Tibial nerve (tissue), 4 donors: ENCODE measurements around the gene GTF3C2.

Experiments
- EP300 ChIP-seq, 2 donors: sonication (generic); formaldehyde crosslinking; IDR thresholded peaks; one replicate each; pipeline ENCODE4 v1.6.1; 2017; ENCODE audit warnings: antibody characterized with exemption in 2 of 2, mild to moderate bottlenecking in 1 of 2
- POLR2A ChIP-seq, 2 donors: fragments of 450-650 bp; IDR thresholded peaks; one replicate each; pipeline ENCODE4 v1.6.1; 2017; ENCODE audit warnings: antibody characterized with exemption in 2 of 2, mild to moderate bottlenecking in 2 of 2, moderate library complexity in 2 of 2
- TF ChIP-seq, protein P1 (sequence below), 5 experiments: fragments of 200-600 bp in 3 of 5; fragments of 450-650 bp in 2 of 5; sonication (generic) in 3 of 5; IDR thresholded peaks; one replicate each; pipeline ENCODE4 v1.5.1; 2016 to 2019; ENCODE audit warnings: antibody characterized with exemption in 5 of 5, mild to moderate bottlenecking in 3 of 5, moderate library complexity in 2 of 5

- TF ChIP-seq, protein P1, sequence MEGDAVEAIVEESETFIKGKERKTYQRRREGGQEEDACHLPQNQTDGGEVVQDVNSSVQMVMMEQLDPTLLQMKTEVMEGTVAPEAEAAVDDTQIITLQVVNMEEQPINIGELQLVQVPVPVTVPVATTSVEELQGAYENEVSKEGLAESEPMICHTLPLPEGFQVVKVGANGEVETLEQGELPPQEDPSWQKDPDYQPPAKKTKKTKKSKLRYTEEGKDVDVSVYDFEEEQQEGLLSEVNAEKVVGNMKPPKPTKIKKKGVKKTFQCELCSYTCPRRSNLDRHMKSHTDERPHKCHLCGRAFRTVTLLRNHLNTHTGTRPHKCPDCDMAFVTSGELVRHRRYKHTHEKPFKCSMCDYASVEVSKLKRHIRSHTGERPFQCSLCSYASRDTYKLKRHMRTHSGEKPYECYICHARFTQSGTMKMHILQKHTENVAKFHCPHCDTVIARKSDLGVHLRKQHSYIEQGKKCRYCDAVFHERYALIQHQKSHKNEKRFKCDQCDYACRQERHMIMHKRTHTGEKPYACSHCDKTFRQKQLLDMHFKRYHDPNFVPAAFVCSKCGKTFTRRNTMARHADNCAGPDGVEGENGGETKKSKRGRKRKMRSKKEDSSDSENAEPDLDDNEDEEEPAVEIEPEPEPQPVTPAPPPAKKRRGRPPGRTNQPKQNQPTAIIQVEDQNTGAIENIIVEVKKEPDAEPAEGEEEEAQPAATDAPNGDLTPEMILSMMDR (IDR thresholded peaks at IDR 0.05) = no peak
- TF ChIP-seq POLR2A (IDR thresholded peaks at IDR 0.05) (no peak), EP300 (IDR thresholded peaks at IDR 0.05) (no peak)
Measured at GRCh38 chr2:27398962-27399361, 42.4 kb upstream of the GTF3C2 start.
